Endothelial cell of umbilical vein (primary cell): ENCODE measurements around the gene COL9A3. TPM values are rescaled to one million over a fixed set of nuclear protein-coding genes. Genes with fewer than 3 reads are reported as not detected.

Experiments used
- BruUV-seq: library from RNA; stranded (reverse); fragments of 400-500 nt; replicated peaks from 2 replicates; lab custom pipeline; 2021; lab: Mats Ljungman, UMichigan
- CTCF ChIA-PET: fragments of 300-600, 350-600 bp; sonication (Branson Sonifier 250); formaldehyde crosslinking; loops from one replicate; lab custom pipeline; 2021; ENCODE audit warnings: antibody characterized with exemption, inconsistent platforms; lab: Charles Lee
- POLR2A ChIA-PET: fragments of 300-600, 350-600 bp; sonication (Branson Sonifier 250); formaldehyde crosslinking; loops from one replicate; lab custom pipeline; 2021; ENCODE audit warnings: antibody characterized with exemption, inconsistent platforms; lab: Charles Lee
- DNase-seq: peaks from one replicate; pipeline ENCODE4 v3.0.0-alpha.2; 2011; ENCODE audit warnings: low read depth, low spot score
- FAIRE-seq: peaks from 2 replicates; lab custom pipeline; 2011; peaks lifted over from hg19 to GRCh38; lab: Jason Lieb, UNC
- H2AFZ ChIP-seq: 2 replicates; pipeline ENCODE4 v1.6.0; 2012; ENCODE audit warnings: low read depth, low read length, control low read depth, inconsistent platforms
- H3K27ac ChIP-seq: 2 replicates; pipeline ENCODE4 v1.5.1; 2011; ENCODE audit warnings: low read depth, mild to moderate bottlenecking, control low read depth, low read length, moderate library complexity; ENCODE audit not compliant: insufficient read depth
- H3K27me3 ChIP-seq, 2 experiments: 2 replicates each; pipeline versions ENCODE4 v1.6.0 to v1.6.1; 2011; ENCODE audit warnings: low read length in 2 of 2, mixed read lengths in 1 of 2; ENCODE audit not compliant: control insufficient read depth in 2 of 2, insufficient read depth in 2 of 2
- H3K36me3 ChIP-seq, 2 experiments: 2 replicates in 1 of 2; 3 replicates in 1 of 2; pipeline ENCODE4 v1.5.1; 2011; ENCODE audit warnings: low read length in 2 of 2, mild to moderate bottlenecking in 1 of 2, moderate library complexity in 1 of 2; ENCODE audit not compliant: control insufficient read depth in 2 of 2, insufficient read depth in 2 of 2; ENCODE audit errors: extremely low read depth in 1 of 2
- H3K4me1 ChIP-seq: 3 replicates; pipeline ENCODE4 v1.5.1; 2011; ENCODE audit warnings: mild to moderate bottlenecking, low read length; ENCODE audit not compliant: control insufficient read depth, insufficient read depth; ENCODE audit errors: extremely low read depth
- H3K4me2 ChIP-seq: 2 replicates; pipeline ENCODE4 v1.6.1; 2011; ENCODE audit warnings: low read length, control low read depth, mixed read lengths; ENCODE audit not compliant: insufficient read depth
- H3K4me3 ChIP-seq, 3 experiments: fragments of 200-600 bp in 1 of 3; sonication (generic), shearing (Covaris generic) in 1 of 3; replicated peaks in 1 of 3; 2 replicates each; pipeline ENCODE4 v1.5.1; 2011 to 2016; ENCODE audit warnings: control low read depth in 3 of 3, low read length in 3 of 3, mild to moderate bottlenecking in 2 of 3, inconsistent platforms in 1 of 3, low read depth in 1 of 3, moderate library complexity in 1 of 3; ENCODE audit not compliant: insufficient read depth in 1 of 3
- H3K79me2 ChIP-seq: 2 replicates; pipeline ENCODE4 v1.6.0; 2012; ENCODE audit warnings: low read length, inconsistent platforms; ENCODE audit not compliant: control insufficient read depth, insufficient read depth
- H3K9ac ChIP-seq: replicated peaks from 2 replicates; pipeline ENCODE3; 2011; ENCODE audit warnings: low read length, control low read depth; ENCODE audit not compliant: insufficient read depth; ENCODE audit errors: extremely low read depth
- H3K9me1 ChIP-seq: replicated peaks from 3 replicates; pipeline ENCODE4 v1.6.0; 2011; ENCODE audit warnings: mild to moderate bottlenecking, low read length; ENCODE audit not compliant: control insufficient read depth, insufficient read depth; ENCODE audit errors: extremely low read depth
- H3K9me3 ChIP-seq: replicated peaks from 2 replicates; pipeline ENCODE4 v1.5.1; 2012; ENCODE audit warnings: low read length, inconsistent platforms; ENCODE audit not compliant: control insufficient read depth, insufficient read depth
- H4K20me1 ChIP-seq: replicated peaks from 2 replicates; pipeline ENCODE3; 2011; ENCODE audit warnings: mild to moderate bottlenecking, low read length; ENCODE audit not compliant: control insufficient read depth, insufficient read depth; ENCODE audit errors: extremely low read depth
- EZH2 ChIP-seq: IDR thresholded peaks from 2 replicates; pipeline ENCODE4 v1.6.1; 2012; ENCODE audit warnings: borderline replicate concordance, low read depth, mild to moderate bottlenecking, moderate library complexity, low read length, inconsistent platforms; ENCODE audit not compliant: severe bottlenecking
- FOS ChIP-seq: IDR thresholded peaks from 2 replicates; pipeline ENCODE4 v1.6.1; 2011; ENCODE audit warnings: mild to moderate bottlenecking, low read length, moderate library complexity, borderline replicate concordance; ENCODE audit not compliant: insufficient read depth
- GATA2 ChIP-seq: IDR thresholded peaks from 2 replicates; pipeline ENCODE4 v1.7.0; 2011; ENCODE audit warnings: low read depth, mild to moderate bottlenecking, moderate library complexity, mixed read lengths, low read length; ENCODE audit not compliant: insufficient read length, insufficient read depth
- JUN ChIP-seq: IDR thresholded peaks from 2 replicates; pipeline ENCODE4 v1.6.1; 2011; ENCODE audit warnings: borderline replicate concordance, low read depth; ENCODE audit not compliant: insufficient read length, insufficient read depth
- MYC ChIP-seq: IDR thresholded peaks from one replicate; pipeline ENCODE4 v1.6.1; 2011; ENCODE audit warnings: mild to moderate bottlenecking, low read depth, low read length
- POLR2A ChIP-seq: IDR thresholded peaks from 2 replicates; pipeline ENCODE4 v1.6.1; 2012; ENCODE audit warnings: low read depth, mild to moderate bottlenecking, control low read depth, low read length
- POLR2AphosphoS5 ChIP-seq: IDR thresholded peaks from 2 replicates; pipeline ENCODE4 v1.6.1; 2012; ENCODE audit warnings: low read depth, mild to moderate bottlenecking, control low read depth, low read length, moderate library complexity; ENCODE audit not compliant: insufficient read depth
- dilution Hi-C: fragments of 300-500 bp; cut with MboI; formaldehyde crosslinking; loops from one replicate; pipeline ENCODE4 v1.15.0; 2019; ENCODE audit warnings: low sequenced_read_pairs; ENCODE audit not compliant: extremely low pct_ligation_motif_present
- intact Hi-C: fragments of 100-400 bp; cut with micrococcal nuclease; formaldehyde crosslinking; loops from one replicate; pipeline ENCODE4 v1.10.0; 2022
- polyA plus RNA-seq, 4 experiments: library from polyadenylated mRNA; depleted of rRNA in 3 of 4; stranded (reverse) in 3 of 4; unstranded in 1 of 4; fragments of >200 nt; gene quantifications; 2 replicates each; pipeline versions ENCODE4 v1.2.1 to v1.2.3, GENCODE V29; 2011 to 2012; ENCODE audit warnings: missing spikeins in 1 of 4
- total RNA-seq: library from RNA; stranded (reverse); gene quantifications from 2 replicates; pipeline ENCODE4 v1.2.3, GENCODE V29; 2021
- TF ChIP-seq, protein P1 (sequence below): IDR thresholded peaks from 2 replicates; pipeline ENCODE4 v1.6.1; 2011; ENCODE audit not compliant: insufficient read depth, insufficient read length
- TF ChIP-seq, protein P2 (sequence below), 2 donors: IDR thresholded peaks; 1 replicate in 1 of 2; 2 replicates in 1 of 2; pipeline ENCODE4 v1.5.1; 2011; ENCODE audit warnings: low read length in 2 of 2, mild to moderate bottlenecking in 2 of 2, moderate library complexity in 2 of 2, control low read depth in 1 of 2, inconsistent platforms in 1 of 2, low read depth in 1 of 2; ENCODE audit not compliant: insufficient read depth in 1 of 2; ENCODE audit errors: extremely low read depth in 1 of 2

Gene COL9A3
- total and polyA plus RNA-seq, 2 donors (not counting 3 experiments of a cell fraction or from before 2014, with no cell fraction given): 0.46 to 0.60 TPM

DNA sequence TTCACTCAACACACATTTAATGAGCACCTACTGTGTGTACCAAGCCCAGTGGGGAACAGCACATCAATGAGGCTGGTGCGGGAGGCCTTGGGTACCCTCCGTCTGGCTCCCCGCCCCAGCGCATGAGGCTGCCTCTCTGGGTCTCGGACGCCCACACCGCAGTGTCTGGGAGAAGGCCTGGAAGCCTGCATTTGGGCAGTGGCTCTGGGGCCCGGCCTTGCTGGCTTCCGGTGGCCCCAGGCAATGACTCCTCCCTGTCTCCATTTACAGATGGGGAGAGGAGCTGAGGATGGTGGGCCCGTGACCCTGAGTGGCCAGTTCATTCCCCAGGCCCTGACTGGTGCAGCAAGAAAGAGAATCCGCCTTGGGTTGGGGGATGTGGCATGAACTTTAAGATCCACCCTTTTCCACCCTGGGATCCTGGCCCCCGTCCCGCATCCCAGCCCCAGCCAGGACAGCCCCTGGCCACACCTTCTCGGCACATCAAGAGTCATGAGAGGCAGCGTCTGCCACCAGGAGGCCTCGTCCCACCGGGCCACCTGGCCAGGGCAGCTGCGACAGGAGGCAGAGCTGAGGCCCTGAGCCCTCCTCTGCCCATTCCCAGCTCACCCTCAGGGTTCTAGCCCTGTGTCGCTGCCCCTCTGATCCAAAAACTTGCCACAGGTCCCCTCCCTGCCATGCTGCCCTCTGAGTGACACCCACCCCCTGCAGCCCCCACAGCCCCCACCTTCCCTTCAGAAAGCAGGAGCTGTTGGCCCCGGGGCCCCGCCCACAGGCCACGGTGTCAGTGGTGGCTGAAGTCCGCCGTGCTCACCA lies 38.0 kb upstream of the COL9A3 start:
- H3K4me2 ChIP-seq: no peak overlapping the region
- no peak overlapping the region for H2AFZ ChIP-seq
- peaks cover 5% of the 10 kb centered on the region for H3K4me1 ChIP-seq
- H3K27ac ChIP-seq: no peak overlapping the region
- intact Hi-C loops (no loop called here), dilution Hi-C loops (no loop called here)
- FAIRE-seq: no peak
- no peaks in the 10 kb centered on the region for H4K20me1 ChIP-seq
- no peaks in the 10 kb centered on the region for H3K79me2 ChIP-seq
- ChIA-PET POLR2A (no interaction called here), CTCF (interaction anchor here (0.7 to 1.0 kb wide), 4 partner anchors 12 to 368 kb away, joined by 3 to 5 read pairs (median 4); no protein-coding TSS in a partner anchor)
- H3K9me1 ChIP-seq: no peaks in the 10 kb centered on the region
- no TSS peak for BruUV-seq
- H3K4me3 ChIP-seq: no peak overlapping the region
- no peak overlapping the region for H3K9ac ChIP-seq
- no peaks in the 10 kb centered on the region for H3K9me3 ChIP-seq
- DNase-seq: no peak
- H3K27me3 ChIP-seq: no peaks in the 10 kb centered on the region
- no peaks in the 10 kb centered on the region for H3K36me3 ChIP-seq
- TF ChIP-seq EZH2 (no peak), POLR2A (no peak), POLR2AphosphoS5 (no peak), MYC (no peak), JUN (no peak), GATA2 (no peak)
- TF ChIP-seq, protein P1, sequence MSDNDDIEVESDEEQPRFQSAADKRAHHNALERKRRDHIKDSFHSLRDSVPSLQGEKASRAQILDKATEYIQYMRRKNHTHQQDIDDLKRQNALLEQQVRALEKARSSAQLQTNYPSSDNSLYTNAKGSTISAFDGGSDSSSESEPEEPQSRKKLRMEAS: no peak

GRCh38 chr20:62779417-62779685 lies 37.5 kb upstream of the COL9A3 start:
- Histone ChIP-seq H3K27ac (no peak overlapping the region), H3K79me2 (no peaks in the 10 kb centered on the region), H3K4me1 (peaks cover 5% of the 10 kb centered on the region), H4K20me1 (no peaks in the 10 kb centered on the region), H3K9me1 (no peaks in the 10 kb centered on the region), H3K4me3 (no peak overlapping the region), H2AFZ (no peak overlapping the region), H3K9ac (no peak overlapping the region), H3K36me3 (no peaks in the 10 kb centered on the region), H3K4me2 (no peak overlapping the region), H3K27me3 (no peaks in the 10 kb centered on the region), H3K9me3 (no peaks in the 10 kb centered on the region)
- FAIRE-seq (no peak), DNase-seq (no peak)
- TF ChIP-seq, protein P1: no peak
- TF ChIP-seq, protein P2, sequence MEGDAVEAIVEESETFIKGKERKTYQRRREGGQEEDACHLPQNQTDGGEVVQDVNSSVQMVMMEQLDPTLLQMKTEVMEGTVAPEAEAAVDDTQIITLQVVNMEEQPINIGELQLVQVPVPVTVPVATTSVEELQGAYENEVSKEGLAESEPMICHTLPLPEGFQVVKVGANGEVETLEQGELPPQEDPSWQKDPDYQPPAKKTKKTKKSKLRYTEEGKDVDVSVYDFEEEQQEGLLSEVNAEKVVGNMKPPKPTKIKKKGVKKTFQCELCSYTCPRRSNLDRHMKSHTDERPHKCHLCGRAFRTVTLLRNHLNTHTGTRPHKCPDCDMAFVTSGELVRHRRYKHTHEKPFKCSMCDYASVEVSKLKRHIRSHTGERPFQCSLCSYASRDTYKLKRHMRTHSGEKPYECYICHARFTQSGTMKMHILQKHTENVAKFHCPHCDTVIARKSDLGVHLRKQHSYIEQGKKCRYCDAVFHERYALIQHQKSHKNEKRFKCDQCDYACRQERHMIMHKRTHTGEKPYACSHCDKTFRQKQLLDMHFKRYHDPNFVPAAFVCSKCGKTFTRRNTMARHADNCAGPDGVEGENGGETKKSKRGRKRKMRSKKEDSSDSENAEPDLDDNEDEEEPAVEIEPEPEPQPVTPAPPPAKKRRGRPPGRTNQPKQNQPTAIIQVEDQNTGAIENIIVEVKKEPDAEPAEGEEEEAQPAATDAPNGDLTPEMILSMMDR (IDR thresholded peaks at IDR 0.05; ENCODE audit: extremely low read depth in 1 of 2, insufficient read depth in 1 of 2, low read depth in 1 of 2, low read length in 2 of 2): no peak
- TF ChIP-seq POLR2AphosphoS5 (no peak), GATA2 (no peak), EZH2 (no peak), MYC (no peak), POLR2A (no peak), JUN (no peak), FOS (no peak)
- dilution Hi-C loops (no loop called here), intact Hi-C loops (no loop called here)
- POLR2A ChIA-PET: no interaction called here
- CTCF ChIA-PET: interaction anchor here (0.7 to 1.0 kb wide), 4 partner anchors 12 to 368 kb away, joined by 3 to 5 read pairs (median 4); no protein-coding TSS in a partner anchor
- no TSS peak for BruUV-seq
